HTERT RPE-1 (cell line): ENCODE data around the gene CCDC28A.

Experiments used
- in situ Hi-C: fragments of 300-500 bp; cut with MboI; formaldehyde crosslinking; loops from 4 replicates; pipeline ENCODE4 v1.14.3; 2020; ENCODE audit warnings: low sequenced_read_pairs

The CCDC28A gene

GRCh38 chr6:138787138-138787537 lies 13.6 kb downstream of the CCDC28A start:
- in situ Hi-C loops = no loop called here

GRCh38 chr6:138795809-138796603 lies 22.4 kb downstream of the CCDC28A start, which contains the start of gene ECT2L:
ECT2L (plus strand) TSS chr6:138796087; CDS start chr6:138813275, 17,188 bp downstream.
- in situ Hi-C loops = no loop called here

GRCh38 chr6:138796771-138797170 lies 23.2 kb downstream of the CCDC28A start:
- in situ Hi-C loops = no loop called here

GRCh38 chr6:138797806-138798446 lies 24.4 kb downstream of the CCDC28A start:
- in situ Hi-C loops = no loop called here

- in situ Hi-C loops = no loop called here
Observed at GRCh38 chr6:138800377-138801150, 27.0 kb downstream of the CCDC28A start.

- in situ Hi-C loops = no loop called here
Observed at GRCh38 chr6:138803331-138803730, 29.8 kb downstream of the CCDC28A start.

- in situ Hi-C loops = no loop called here
Observed at GRCh38 chr6:138803861-138804260, 30.3 kb downstream of the CCDC28A start.

- in situ Hi-C loops = no loop called here
Observed at GRCh38 chr6:138805016-138805765, 31.6 kb downstream of the CCDC28A start.

GRCh38 chr6:138806889-138807288 lies 33.3 kb downstream of the CCDC28A start:
- in situ Hi-C loops = no loop called here

GRCh38 chr6:138809677-138810076 lies 36.1 kb downstream of the CCDC28A start:
- in situ Hi-C loops = no loop called here

GRCh38 chr6:138811866-138812265 lies 38.3 kb downstream of the CCDC28A start:
- in situ Hi-C loops = no loop called here

- in situ Hi-C loops = no loop called here
Observed at GRCh38 chr6:138814179-138814834, 40.7 kb downstream of the CCDC28A start.

GRCh38 chr6:138815221-138815620 lies 41.7 kb downstream of the CCDC28A start:
- in situ Hi-C loops = no loop called here

GRCh38 chr6:138815797-138816528 lies 42.4 kb downstream of the CCDC28A start:
- in situ Hi-C loops = no loop called here

GRCh38 chr6:138817799-138818198 lies 44.2 kb downstream of the CCDC28A start:
- in situ Hi-C loops = no loop called here

- in situ Hi-C loops = no loop called here
Observed at GRCh38 chr6:138818496-138819194, 45.1 kb downstream of the CCDC28A start.

GRCh38 chr6:138821519-138821918 lies 48.0 kb downstream of the CCDC28A start:
- in situ Hi-C loops = no loop called here

- in situ Hi-C loops = no loop called here
Observed at GRCh38 chr6:138824482-138825144, 51.0 kb downstream of the CCDC28A start.
